OCI-LY7 (cell line): ENCODE data around the gene SOWAHD.
"Not testable (repeated sequence)": the region's sequence is repeated elsewhere in the genome, so short reads cannot be mapped to it uniquely, and the experiment has no call there.

ENCODE experiments used
- EZH2phosphoT487 ChIP-seq: fragments of 200-600 bp; sonication (generic); IDR thresholded peaks from 2 replicates; pipeline ENCODE4 v1.6.1; 2018; ENCODE audit warnings: low read depth, borderline replicate concordance, mild to moderate bottlenecking, mixed run types, antibody characterized with exemption, low read length, moderate library complexity, mixed read lengths
- TF ChIP-seq, protein P1 (sequence below): fragments of 200-600 bp; sonication (generic); conservative IDR thresholded peaks from 2 replicates; pipeline ENCODE4 v1.5.1; 2014; ENCODE audit warnings: mild to moderate bottlenecking, antibody characterized with exemption, low read length, moderate library complexity, mixed read lengths

DNA sequence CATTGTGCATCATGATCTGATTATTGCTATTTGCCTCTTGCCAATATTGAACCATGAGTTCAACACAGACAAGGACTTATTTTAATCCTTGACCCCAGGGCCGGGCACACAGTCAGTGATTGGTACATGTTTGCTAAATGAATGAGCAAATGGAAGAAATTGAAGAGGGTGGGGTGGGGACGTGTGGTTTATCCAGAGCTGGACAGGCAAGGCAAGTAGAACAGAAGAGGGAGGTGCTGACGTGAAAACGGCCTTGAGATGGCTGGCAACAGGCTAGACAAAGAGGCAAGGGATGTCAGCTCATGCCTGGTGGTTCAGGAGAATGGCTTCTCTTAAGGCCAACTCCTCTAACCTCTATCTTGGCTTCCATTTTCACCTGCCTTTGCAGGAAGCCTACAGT, 50.1 kb downstream of the SOWAHD start:
- TF ChIP-seq, protein P1, sequence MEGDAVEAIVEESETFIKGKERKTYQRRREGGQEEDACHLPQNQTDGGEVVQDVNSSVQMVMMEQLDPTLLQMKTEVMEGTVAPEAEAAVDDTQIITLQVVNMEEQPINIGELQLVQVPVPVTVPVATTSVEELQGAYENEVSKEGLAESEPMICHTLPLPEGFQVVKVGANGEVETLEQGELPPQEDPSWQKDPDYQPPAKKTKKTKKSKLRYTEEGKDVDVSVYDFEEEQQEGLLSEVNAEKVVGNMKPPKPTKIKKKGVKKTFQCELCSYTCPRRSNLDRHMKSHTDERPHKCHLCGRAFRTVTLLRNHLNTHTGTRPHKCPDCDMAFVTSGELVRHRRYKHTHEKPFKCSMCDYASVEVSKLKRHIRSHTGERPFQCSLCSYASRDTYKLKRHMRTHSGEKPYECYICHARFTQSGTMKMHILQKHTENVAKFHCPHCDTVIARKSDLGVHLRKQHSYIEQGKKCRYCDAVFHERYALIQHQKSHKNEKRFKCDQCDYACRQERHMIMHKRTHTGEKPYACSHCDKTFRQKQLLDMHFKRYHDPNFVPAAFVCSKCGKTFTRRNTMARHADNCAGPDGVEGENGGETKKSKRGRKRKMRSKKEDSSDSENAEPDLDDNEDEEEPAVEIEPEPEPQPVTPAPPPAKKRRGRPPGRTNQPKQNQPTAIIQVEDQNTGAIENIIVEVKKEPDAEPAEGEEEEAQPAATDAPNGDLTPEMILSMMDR: not testable (repeated sequence)
- not testable (repeated sequence) for TF ChIP-seq EZH2phosphoT487
